ENCODE measurements around the gene BACE2.

The BACE2 gene

GRCh38 chr21:41322496-41323382 lies 154.8 kb downstream of the BACE2 start:
- DNase-seq (ENCODE audit: low read depth): no peak

- DNase-seq (ENCODE audit: low read depth): no peak
Measured at GRCh38 chr21:41325138-41325912, 157.4 kb downstream of the BACE2 start.

- no peak for DNase-seq (ENCODE audit: low read depth)
Measured at GRCh38 chr21:41326414-41327080, 158.6 kb downstream of the BACE2 start.

- DNase-seq (ENCODE audit: low read depth): no peak
Measured at GRCh38 chr21:41327753-41328152, 159.8 kb downstream of the BACE2 start.

- no peak for DNase-seq (ENCODE audit: low read depth)
Measured at GRCh38 chr21:41328660-41329607, 161.0 kb downstream of the BACE2 start.
